Measurements from ENCODE around the gene LY6G6F. TPM values are rescaled to one million over a fixed set of nuclear protein-coding genes. Genes with fewer than 3 reads are reported as not detected.

LY6G6F gene
- total RNA-seq, 4 donors from 2014 or later: not detected

DNA sequence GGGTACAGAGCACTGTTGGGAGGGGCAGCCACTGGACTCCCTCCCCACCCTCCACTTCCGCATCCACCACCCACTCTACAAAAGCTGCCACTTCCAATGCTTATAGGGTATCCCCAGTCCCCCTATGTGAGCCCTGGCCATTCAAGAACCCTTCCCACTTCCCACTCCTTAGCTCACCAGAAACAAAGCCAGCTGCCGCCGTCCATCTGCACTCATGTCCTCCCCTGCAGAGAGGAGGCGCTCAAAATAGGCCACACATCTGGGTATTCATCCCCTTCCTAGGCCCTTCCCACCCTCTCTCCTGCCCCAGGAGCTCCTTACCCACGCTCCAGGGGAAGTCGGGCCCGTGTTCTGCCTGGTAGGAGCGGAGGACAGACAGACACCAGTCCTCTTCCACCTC, 19.3 kb upstream of the LY6G6F start:
- H3K27ac ChIP-seq: no peak overlapping the region
- no peak overlapping the region for H3K4me3 ChIP-seq
- H3K27me3 ChIP-seq: no peaks in the 10 kb centered on the region
- DNase-seq (ENCODE audit: low spot score in 2 of 2): no peak
- 77 to 81% methylated on average over 8 of the region's 8 CpGs for WGBS, 2 donors
- TF ChIP-seq POLR2A (IDR thresholded peaks at IDR 0.05) (no peak), EP300 (IDR thresholded peaks at IDR 0.05) (no peak), CTCF (IDR thresholded peaks at IDR 0.05) (no peak)
- H3K9me3 ChIP-seq: no peaks in the 10 kb centered on the region
- H3K4me1 ChIP-seq: peaks cover 0 to 15% (median 3%) of the 10 kb centered on the region in 4 donors
- H3K36me3 ChIP-seq: peaks cover 4 to 70% (median 5%) of the 10 kb centered on the region in 3 donors

GRCh38 chr6:31687860-31688693, 18.6 kb upstream of the LY6G6F start:
- Histone ChIP-seq H3K27ac (no peak overlapping the region), H3K27me3 (no peaks in the 10 kb centered on the region), H3K9me3 (no peaks in the 10 kb centered on the region), H3K4me3 (no peak overlapping the region), H3K4me1 (peaks cover 0 to 7% (median 3%) of the 10 kb centered on the region in 4 donors), H3K36me3 (peaks cover 4 to 77% (median 5%) of the 10 kb centered on the region in 3 donors)
- TF ChIP-seq POLR2A (IDR thresholded peaks at IDR 0.05): no peak
- no peak for TF ChIP-seq CTCF (IDR thresholded peaks at IDR 0.05)
- no peak for TF ChIP-seq EP300 (IDR thresholded peaks at IDR 0.05)
- 74 to 76% methylated on average over 13 to 14 of the region's 14 CpGs for WGBS, 2 donors
- no peak for DNase-seq (ENCODE audit: low spot score in 2 of 2)

- H3K9me3 ChIP-seq: no peaks in the 10 kb centered on the region
- no peak for DNase-seq (ENCODE audit: low spot score in 2 of 2)
- 74 to 76% methylated on average over 11 of the region's 11 CpGs for WGBS, 2 donors
- H3K27ac ChIP-seq: no peak overlapping the region
- no peaks in the 10 kb centered on the region for H3K4me1 ChIP-seq
- peaks cover 4 to 91% (median 5%) of the 10 kb centered on the region in 3 donors for H3K36me3 ChIP-seq
- no peaks in the 10 kb centered on the region for H3K27me3 ChIP-seq
- no peak overlapping the region for H3K4me3 ChIP-seq
- TF ChIP-seq CTCF (IDR thresholded peaks at IDR 0.05) (peak in 1 of 5 experiments; percentile 27), POLR2A (IDR thresholded peaks at IDR 0.05) (no peak), EP300 (IDR thresholded peaks at IDR 0.05) (no peak)
These were observed 17.2 kb upstream of the LY6G6F start for GRCh38 chr6:31689249-31690110.

DNA sequence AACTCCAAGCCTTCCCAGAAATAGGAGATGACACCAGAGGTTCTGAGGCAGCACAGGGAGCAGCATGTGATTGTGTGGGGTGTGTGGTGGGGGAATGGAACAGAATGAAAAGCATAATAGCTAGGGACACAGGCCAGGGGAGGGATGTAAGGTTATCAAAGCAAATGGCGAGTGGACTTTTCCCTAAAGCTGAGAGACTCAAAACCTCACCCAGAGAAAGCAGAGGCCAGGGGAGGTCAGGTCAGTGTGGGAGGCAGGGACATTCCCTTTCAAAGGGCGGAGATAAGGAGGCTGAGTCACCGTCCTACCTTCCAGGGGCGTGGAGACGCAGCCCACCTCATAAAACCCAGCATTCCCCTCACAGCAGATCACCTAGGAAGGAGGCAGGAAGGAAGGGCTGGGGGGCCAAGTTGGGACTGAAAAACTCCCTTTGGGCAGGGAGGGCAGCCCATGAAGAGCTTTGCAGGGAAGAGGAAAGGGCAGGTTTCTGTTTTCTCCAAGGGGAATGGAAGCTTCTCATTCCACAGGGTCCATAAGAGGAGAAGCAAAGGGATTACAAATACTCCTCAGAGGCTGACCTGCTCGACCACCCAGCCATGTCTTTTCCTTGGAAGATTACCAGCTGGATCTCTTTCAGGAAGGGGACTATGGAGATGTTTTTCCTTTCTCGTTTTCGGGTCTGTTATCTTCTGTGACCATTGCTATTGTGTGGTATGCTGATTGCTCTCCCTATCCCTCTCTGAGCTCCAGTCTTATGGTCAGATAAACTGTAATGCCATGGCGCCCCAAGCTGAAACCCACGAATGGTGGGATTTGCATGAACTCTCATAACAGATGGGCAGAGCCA, 16.2 kb upstream of the LY6G6F start:
- H3K36me3 ChIP-seq: peaks cover 4 to 100% (median 5%) of the 10 kb centered on the region in 3 donors
- TF ChIP-seq EP300 (IDR thresholded peaks at IDR 0.05): no peak
- no peak for TF ChIP-seq POLR2A (IDR thresholded peaks at IDR 0.05)
- no peak for TF ChIP-seq CTCF (IDR thresholded peaks at IDR 0.05)
- DNase-seq (ENCODE audit: low spot score in 2 of 2): no peak

More for the DNA sequence above, 16.2 kb upstream of the LY6G6F start:
- H3K9me3 ChIP-seq: no peaks in the 10 kb centered on the region
- H3K27me3 ChIP-seq: no peaks in the 10 kb centered on the region
- 57 to 65% methylated on average over 10 of the region's 10 CpGs for WGBS, 2 donors
- H3K27ac ChIP-seq: peak overlapping the region in 1 of 4 donors; percentile 42
- H3K4me3 ChIP-seq: no peak overlapping the region
- H3K4me1 ChIP-seq: no peaks in the 10 kb centered on the region
